Measurements from ENCODE around the gene UBE2I.
"Not testable (repeated sequence)": the region's sequence is repeated elsewhere in the genome, so short reads cannot be mapped to it uniquely, and the experiment has no call there.

The UBE2I gene

GRCh38 chr16:1293921-1294656 is 15.3 kb upstream of the UBE2I start:
- no peak for DNase-seq

GRCh38 chr16:1295465-1295864 is 14.0 kb upstream of the UBE2I start:
- no peak for DNase-seq

GRCh38 chr16:1296688-1297017 is 12.8 kb upstream of the UBE2I start:
- not testable (repeated sequence) for DNase-seq

GRCh38 chr16:1297018-1297696 is 12.3 kb upstream of the UBE2I start:
- no peak for DNase-seq

GRCh38 chr16:1298406-1298805 is 11.0 kb upstream of the UBE2I start:
- no peak for DNase-seq

GRCh38 chr16:1299012-1299867 is 10.2 kb upstream of the UBE2I start:
- no peak for DNase-seq

GRCh38 chr16:1299868-1300203 is 9.6 kb upstream of the UBE2I start:
- DNase-seq, result no peak

- peak; percentile 51 to 66 (median 60) for DNase-seq
Measured at GRCh38 chr16:1300664-1301476, 8.6 kb upstream of the UBE2I start.

GRCh38 chr16:1301562-1301961 is 7.9 kb upstream of the UBE2I start:
- DNase-seq, result no peak

- no peak for DNase-seq
Measured at GRCh38 chr16:1305823-1306222, 3.6 kb upstream of the UBE2I start.

- DNase-seq, result no peak
Measured at GRCh38 chr16:1306334-1306733, 3.1 kb upstream of the UBE2I start.

GRCh38 chr16:1308036-1308976 is 1.1 kb upstream of the UBE2I start:
- DNase-seq, result peak in 1 of 5 experiments; percentile 70

- DNase-seq, result peak; percentile 39 to 69 (median 46)
Measured at GRCh38 chr16:1309888-1310831, 724 bp downstream of the UBE2I start.

- DNase-seq, result peak in 1 of 5 experiments; percentile 68
Measured at GRCh38 chr16:1310832-1311200, 1.4 kb downstream of the UBE2I start.

GRCh38 chr16:1311212-1311737 is 1.8 kb downstream of the UBE2I start:
- no peak for DNase-seq

- DNase-seq, result no peak
Measured at GRCh38 chr16:1311738-1312466, 2.5 kb downstream of the UBE2I start.

- no peak for DNase-seq
Measured at GRCh38 chr16:1312467-1312816, 3.0 kb downstream of the UBE2I start.

- DNase-seq, result no peak
Measured at GRCh38 chr16:1312903-1313302, 3.5 kb downstream of the UBE2I start.

GRCh38 chr16:1313721-1314369 is 4.4 kb downstream of the UBE2I start:
- no peak for DNase-seq

Data from T-helper 2 cell (primary cell).